Activated CD4-positive, CD25-positive, alpha-beta regulatory T cell treated with anti-CD3 and anti-CD28 coated beads, Interleukin-2, amount 50 U/mL, for 72 hours (primary cell): Measurements from ENCODE around the gene KRTAP4-4.
"Not testable (repeated sequence)": the region's sequence is repeated elsewhere in the genome, so short reads cannot be mapped to it uniquely, and the experiment has no call there.

ENCODE experiments used
- DNase-seq: peaks from one replicate; pipeline ENCODE4 v3.0.0; 2021

KRTAP4-4 gene

DNA sequence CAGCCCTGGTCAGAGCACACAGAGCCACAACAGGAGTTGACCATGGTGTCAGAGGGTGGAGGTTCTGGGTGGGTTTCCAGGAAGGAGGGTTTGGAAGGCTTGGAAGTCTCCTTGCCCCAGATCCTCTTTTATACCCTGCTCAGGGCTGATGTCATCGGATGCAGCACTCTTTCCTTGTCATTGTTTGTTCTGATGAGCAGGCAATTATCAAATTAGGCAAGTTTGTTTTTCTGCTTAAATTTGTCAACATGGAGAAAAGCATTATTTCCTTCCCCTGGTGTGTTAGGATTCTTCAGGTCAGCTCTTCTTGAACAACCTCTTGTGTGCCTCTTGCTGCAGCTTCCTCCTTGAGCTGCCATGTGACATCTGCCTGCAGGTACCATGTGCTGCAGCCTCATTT, at the start of gene KRTAP4-4:
Gene KRTAP4-4, minus strand, starts transcription at position 101 of the 400 bp plus-strand sequence. Its CDS starts 57 bp downstream, at position 44.
- no peak for DNase-seq

GRCh38 chr17:41199421-41200078, 39.0 kb upstream of the KRTAP4-4 start:
- no peak for DNase-seq

- DNase-seq, result no peak
These were observed 35.5 kb upstream of the KRTAP4-4 start for GRCh38 chr17:41196068-41196467.

DNA sequence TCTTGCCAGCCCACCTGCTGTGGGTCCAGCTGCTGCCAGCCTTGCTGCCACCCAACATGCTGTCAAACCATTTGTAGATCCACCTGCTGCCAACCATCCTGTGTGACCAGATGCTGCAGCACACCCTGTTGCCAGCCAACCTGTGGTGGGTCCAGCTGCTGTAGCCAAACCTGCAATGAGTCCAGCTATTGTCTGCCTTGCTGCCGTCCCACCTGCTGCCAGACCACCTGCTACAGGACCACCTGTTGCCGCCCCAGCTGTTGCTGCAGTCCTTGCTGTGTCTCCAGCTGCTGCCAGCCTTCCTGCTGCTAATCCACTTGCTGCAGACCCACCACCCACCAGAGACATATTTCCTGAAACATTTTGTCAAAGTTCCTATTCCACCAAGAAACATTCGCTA, 29.8 kb upstream of the KRTAP4-4 start:
- no peak for DNase-seq

- DNase-seq, result not testable (repeated sequence)
These were observed 29.3 kb upstream of the KRTAP4-4 start, which contains the start of gene KRTAP9-1 for GRCh38 chr17:41189837-41190318. TSS of gene KRTAP9-1 (plus strand) at chr17:41189887. CDS start at chr17:41189887, 0 bp downstream.

DNA sequence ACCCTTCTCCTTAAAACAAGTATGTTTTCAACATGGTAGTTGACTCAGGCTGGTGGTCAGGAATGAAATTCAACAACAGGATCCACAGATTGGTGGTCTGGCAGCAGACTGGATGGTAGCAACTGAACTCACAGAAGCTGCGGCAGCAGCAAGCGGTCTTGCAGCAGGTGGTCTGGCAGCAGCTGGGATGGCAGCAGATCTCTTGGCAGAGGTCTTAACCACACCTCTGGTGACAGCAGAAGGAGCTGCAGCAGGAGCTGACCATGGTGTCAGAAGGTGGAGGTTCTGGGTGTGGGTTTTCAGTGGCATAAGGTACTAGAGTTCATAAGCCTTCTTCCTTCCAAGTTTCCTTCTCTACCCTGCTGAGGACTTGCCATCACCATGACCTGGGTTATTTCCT, 26.3 kb upstream of the KRTAP4-4 start:
- no peak for DNase-seq

DNA sequence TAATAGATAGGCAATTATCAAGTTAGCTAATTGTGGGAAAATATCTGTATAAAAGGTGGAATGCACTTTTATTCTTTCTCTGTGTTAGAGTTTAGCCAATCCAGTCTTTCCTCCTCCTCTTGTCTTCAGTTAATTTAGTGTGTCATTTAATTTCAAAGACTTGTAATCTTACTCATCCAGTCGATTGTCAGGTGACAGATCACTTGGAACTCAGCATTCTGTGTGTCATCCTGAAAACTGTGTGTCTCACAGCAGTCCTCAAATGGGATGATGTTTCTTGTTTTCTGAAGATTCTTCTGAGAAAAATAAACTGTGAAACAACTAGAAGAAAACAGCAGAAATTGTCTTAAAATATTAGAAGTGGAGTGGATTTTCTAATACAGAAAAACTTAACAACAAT, 24.5 kb upstream of the KRTAP4-4 start:
- no peak for DNase-seq

GRCh38 chr17:41184480-41184961, 24.0 kb upstream of the KRTAP4-4 start, which contains the start of gene KRTAP4-1:
TSS of gene KRTAP4-1 (minus strand) at chr17:41184911. CDS start at chr17:41184854, 57 bp downstream.
- DNase-seq, result no peak

GRCh38 chr17:41178843-41179616, 18.5 kb upstream of the KRTAP4-4 start:
- no peak for DNase-seq

- no peak for DNase-seq
These were observed 17.8 kb upstream of the KRTAP4-4 start for GRCh38 chr17:41178341-41178740.

DNA sequence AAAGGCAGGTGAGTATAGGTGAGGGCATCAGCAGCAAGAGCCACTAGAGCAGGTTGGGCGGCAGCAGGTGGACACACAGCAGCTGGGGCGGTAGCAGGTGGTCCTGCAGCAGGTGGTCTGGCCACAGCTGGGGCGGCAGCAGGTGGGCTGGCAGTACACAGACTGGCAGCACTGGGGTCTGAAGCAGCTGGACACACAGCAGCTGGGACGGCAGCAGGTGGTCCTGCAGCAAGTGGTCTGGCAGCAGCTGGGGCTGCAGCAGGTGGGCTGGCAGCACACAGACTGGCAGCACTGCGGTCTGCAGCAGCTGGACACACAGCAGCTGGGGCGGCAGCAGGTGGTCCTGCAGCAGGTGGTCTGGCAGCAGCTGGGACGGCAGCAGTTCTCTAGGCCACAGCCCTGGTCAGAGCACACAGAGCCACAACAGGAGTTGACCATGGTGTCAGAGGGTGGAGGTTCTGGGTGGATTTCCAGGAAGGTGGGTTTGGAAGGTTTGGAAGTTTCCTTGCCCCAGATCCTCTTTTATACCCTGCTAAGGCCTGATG, 17.3 kb upstream of the KRTAP4-4 start, which contains the start of gene KRTAP4-2:
Gene KRTAP4-2, minus strand, starts transcription at position 495 of the 545 bp plus-strand sequence. Its CDS starts 57 bp downstream, at position 438.
- DNase-seq, result no peak

DNA sequence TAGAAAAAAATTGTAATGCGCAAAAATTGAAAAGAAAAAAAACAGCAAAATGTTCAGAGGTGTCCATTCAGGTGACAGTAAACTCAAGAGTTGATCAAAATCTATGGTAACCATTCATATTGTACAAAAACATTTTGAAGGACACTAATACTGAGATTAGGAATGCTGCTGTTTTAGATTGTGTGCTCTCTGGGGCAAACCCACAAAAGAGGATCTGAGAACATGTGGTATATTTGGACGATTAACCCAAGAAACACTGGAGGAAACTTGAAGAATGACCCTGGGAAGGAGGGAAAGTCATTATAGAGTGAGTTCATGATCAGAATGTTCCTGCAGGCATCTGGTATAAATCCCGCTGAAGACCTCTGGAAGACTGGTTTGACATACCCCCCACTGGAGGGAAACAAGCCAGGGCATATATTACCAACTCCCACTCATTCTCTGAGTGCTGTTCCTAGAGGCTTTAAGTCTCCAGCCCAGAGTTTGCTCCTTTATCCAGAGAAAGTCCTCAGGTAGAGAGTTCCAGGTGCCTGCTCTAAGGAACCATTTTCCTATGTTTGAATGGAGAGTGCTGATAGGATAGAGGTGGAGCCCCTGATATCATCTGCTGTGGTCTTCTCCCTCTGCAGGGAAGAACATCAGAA, 16.3 kb upstream of the KRTAP4-4 start:
- DNase-seq, result no peak

DNA sequence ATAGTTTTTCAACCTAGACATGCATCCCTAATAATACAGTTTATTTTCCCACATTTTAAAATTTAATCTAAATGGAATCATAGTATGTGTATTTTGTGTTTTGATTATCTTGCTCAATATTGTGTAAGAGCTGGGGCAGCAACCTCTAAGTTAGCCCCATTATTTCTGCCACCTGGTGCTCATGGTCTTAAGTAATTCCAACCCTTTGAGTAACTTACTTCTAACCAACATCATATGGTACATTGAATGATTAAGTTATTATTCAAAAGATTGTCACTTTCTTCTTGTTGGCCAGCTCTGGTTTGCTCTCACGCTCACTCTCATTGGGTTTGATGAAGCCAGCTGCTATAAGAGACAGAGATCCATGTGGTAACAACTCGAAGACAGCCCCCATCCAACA, 11.3 kb upstream of the KRTAP4-4 start:
- no peak for DNase-seq

DNA sequence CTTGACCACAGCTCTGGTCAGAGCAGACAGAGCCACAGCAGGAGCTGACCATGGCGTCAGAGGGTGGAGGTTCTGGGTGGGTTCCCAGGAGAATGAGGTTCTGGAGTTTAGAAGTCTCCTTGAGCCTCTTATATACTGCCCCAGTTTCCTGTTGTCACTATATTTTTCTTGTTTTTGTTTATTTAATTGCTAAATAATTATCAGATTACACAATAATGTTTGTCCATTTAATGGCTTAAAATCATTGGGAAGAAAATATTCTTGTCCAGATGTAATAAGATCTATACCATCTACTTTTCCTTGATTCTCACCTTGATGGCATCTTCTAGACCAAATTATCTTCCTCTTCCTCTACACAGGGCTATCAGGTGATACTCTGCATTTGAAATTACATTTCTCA, 7.6 kb upstream of the KRTAP4-4 start, which contains the start of gene KRTAP4-3:
Gene KRTAP4-3, minus strand, starts transcription at position 101 of the 400 bp plus-strand sequence. Its CDS starts 49 bp downstream, at position 52.
- no peak for DNase-seq

DNA sequence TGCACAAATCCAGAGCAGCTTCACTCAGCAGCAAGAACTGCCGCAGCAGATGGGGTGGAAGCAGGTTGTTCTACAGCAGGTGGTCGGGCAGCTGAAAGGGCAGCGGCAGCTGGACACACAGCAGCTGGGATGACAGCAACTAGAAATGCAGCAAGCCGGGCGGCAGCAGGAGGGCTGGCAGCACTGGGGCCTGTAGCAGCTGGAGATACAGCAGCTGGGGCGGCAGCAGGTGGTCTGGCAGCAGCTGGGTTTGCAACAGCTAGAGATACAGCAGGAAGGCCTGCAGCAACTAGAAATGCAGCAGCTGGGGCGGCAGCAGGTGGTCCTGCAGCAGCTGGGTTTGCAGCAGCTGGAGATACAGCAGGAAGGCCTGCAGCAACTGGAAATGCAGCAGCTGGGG, 7.0 kb upstream of the KRTAP4-4 start:
- DNase-seq, result no peak

GRCh38 chr17:41163828-41164227, 3.3 kb upstream of the KRTAP4-4 start:
- no peak for DNase-seq

DNA sequence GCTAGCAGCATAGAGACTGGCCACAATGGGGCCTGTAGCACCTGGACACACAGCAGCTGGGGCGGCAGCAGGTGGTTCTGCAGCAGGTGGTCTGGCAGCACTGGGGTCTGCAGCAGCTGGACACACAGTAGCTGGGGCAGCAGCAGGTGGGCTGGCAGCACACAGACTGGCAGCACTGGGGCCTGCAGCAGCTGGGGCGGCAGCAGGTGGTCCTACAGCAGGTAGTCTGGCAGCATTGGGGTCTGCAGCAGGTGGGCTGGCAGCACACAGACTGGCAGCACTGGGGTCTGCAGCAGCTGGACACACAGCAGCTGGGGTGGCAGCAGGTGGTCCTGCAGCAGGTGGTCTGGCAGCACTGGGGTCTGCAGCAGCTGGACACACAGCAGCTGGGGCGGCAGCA, 358 bp downstream of the KRTAP4-4 start:
- not testable (repeated sequence) for DNase-seq

DNA sequence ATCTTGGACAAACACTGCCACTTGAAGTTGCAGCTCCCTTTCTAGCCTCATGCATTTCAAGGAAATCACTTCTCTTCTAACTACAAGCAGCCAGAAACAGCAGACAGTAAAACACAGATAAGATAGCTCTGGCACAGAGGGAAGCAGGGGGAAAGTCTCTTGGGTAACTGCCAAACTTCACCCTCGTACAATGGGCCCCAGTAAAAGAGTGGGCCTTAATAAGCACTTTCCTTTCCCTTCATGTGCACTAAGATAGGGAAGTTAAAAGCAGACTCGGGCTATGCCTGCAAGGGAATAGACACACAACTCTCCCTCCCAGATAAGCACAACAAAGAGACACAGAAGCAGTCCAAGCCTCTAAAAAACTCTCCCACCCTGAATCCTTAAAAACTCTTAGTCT, 6.7 kb downstream of the KRTAP4-4 start:
- no peak for DNase-seq

GRCh38 chr17:41151525-41151924, 9.0 kb downstream of the KRTAP4-4 start:
- no peak for DNase-seq

DNA sequence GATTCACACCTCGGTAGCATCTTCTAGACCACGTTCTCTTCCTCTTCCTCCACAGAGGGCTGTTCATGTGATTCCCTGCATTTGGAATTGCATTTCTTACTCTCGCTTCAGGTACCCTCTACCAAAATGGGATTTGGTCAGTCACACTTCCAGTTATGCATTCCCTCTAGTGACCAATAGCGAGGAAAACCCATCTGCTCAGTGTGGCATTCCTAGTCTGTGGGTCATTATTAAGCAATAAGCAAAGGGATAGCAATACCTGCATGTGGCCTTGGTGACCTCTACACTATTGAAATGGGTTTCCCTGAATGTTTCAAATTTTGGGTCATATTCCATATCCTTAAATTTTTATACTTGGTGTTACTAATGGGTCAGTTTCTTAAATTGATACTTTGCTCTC, 10.5 kb downstream of the KRTAP4-4 start:
- DNase-seq, result no peak

GRCh38 chr17:41149652-41149985, 10.9 kb downstream of the KRTAP4-4 start, which contains the start of gene KRTAP4-5:
TSS of gene KRTAP4-5 (minus strand) at chr17:41149825. CDS start at chr17:41149767, 58 bp downstream.
- DNase-seq, result no peak

- not testable (repeated sequence) for DNase-seq
These were observed 11.4 kb downstream of the KRTAP4-4 start for GRCh38 chr17:41148971-41149651.
